SK-N-SH (cell line): ENCODE measurements around the gene MIA. TPM values are rescaled to one million over a fixed set of nuclear protein-coding genes. Genes with fewer than 3 reads are reported as not detected.
"Not testable (repeated sequence)": the region's sequence is repeated elsewhere in the genome, so short reads cannot be mapped to it uniquely, and the experiment has no call there.

Experiments used
- CTCF ChIA-PET: fragments of 300-600, 350-600 bp; formaldehyde crosslinking; extraction: SDS; loops from one replicate; lab custom pipeline; 2021; lab: Yijun Ruan, JAX
- POLR2A ChIA-PET: fragments of 350-600 bp; sonication (Branson Sonifier 250); formaldehyde crosslinking; extraction: SDS; loops from one replicate; lab custom pipeline; 2020; ENCODE audit warnings: antibody characterized with exemption, inconsistent platforms; lab: Yijun Ruan, JAX
- DNase-seq: peaks from one replicate; pipeline ENCODE4 v3.0.0; 2012
- H2AFZ ChIP-seq: fragments of 200-600 bp; sonication (generic); 2 replicates; pipeline ENCODE4 v1.8.1; 2016; ENCODE audit warnings: antibody characterized with exemption, mild to moderate bottlenecking, low read depth
- H3F3A ChIP-seq: fragments of 200-600 bp; sonication (generic); replicated peaks from 2 replicates; pipeline ENCODE3; 2016; ENCODE audit warnings: antibody characterized with exemption, mild to moderate bottlenecking; ENCODE audit not compliant: insufficient read depth
- H3K27ac ChIP-seq, 2 experiments: fragments of 200-500 bp in 1 of 2; fragments of 200-600 bp in 1 of 2; sonication (Bioruptor generic) in 1 of 2; sonication (generic), shearing (Covaris generic) in 1 of 2; 2 replicates each; pipeline versions ENCODE4 v1.5.1 to v1.6.1; 2014 to 2016; ENCODE audit warnings: low read depth in 2 of 2, inconsistent platforms in 1 of 2, low read length in 1 of 2, mild to moderate bottlenecking in 1 of 2, mixed read lengths in 1 of 2
- H3K27me3 ChIP-seq: fragments of 200-600 bp; sonication (generic), shearing (Covaris generic); 2 replicates; pipeline ENCODE4 v1.6.1; 2016; ENCODE audit warnings: mixed run types; ENCODE audit not compliant: insufficient read depth
- H3K36me3 ChIP-seq, 2 experiments: fragments of 200-500 bp in 1 of 2; fragments of 200-600 bp in 1 of 2; sonication (Bioruptor generic) in 1 of 2; sonication (generic) in 1 of 2; replicated peaks in 1 of 2; 2 replicates each; pipeline versions ENCODE3 to v1.5.1; 2014 to 2016; ENCODE audit warnings: low read length in 1 of 2, mild to moderate bottlenecking in 1 of 2; ENCODE audit not compliant: insufficient read depth in 2 of 2, control insufficient read depth in 1 of 2
- H3K4me1 ChIP-seq, 2 experiments: fragments of 200-500 bp in 1 of 2; fragments of 200-600 bp in 1 of 2; sonication (Bioruptor generic) in 1 of 2; sonication (generic), shearing (Covaris generic) in 1 of 2; 2 replicates each; pipeline versions ENCODE4 v1.5.1 to v1.6.1; 2014 to 2016; ENCODE audit warnings: low read depth in 1 of 2, low read length in 1 of 2, mixed run types in 1 of 2; ENCODE audit not compliant: insufficient read depth in 2 of 2, control insufficient read depth in 1 of 2
- H3K4me2 ChIP-seq: fragments of 200-600 bp; sonication (generic), shearing (Covaris generic); 2 replicates; pipeline ENCODE4 v1.6.1; 2017; ENCODE audit warnings: mixed run types
- H3K4me3 ChIP-seq, 2 experiments: fragments of 200-500 bp in 1 of 2; fragments of 200-600 bp in 1 of 2; sonication (Bioruptor generic) in 1 of 2; sonication (generic), shearing (Covaris generic) in 1 of 2; 2 replicates each; pipeline versions ENCODE4 v1.5.1 to v1.8.1; 2014 to 2016; ENCODE audit warnings: low read depth in 2 of 2, inconsistent platforms in 1 of 2, low read length in 1 of 2, mild to moderate bottlenecking in 1 of 2, mixed read lengths in 1 of 2, moderate library complexity in 1 of 2
- H3K79me2 ChIP-seq: fragments of 200-600 bp; sonication (generic); 2 replicates; pipeline ENCODE4 v1.8.1; 2017; ENCODE audit warnings: mild to moderate bottlenecking; ENCODE audit not compliant: insufficient read depth
- H3K9ac ChIP-seq: fragments of 200-600 bp; sonication (generic); 2 replicates; pipeline ENCODE4 v1.6.1; 2017; ENCODE audit warnings: mixed run types
- H3K9me2 ChIP-seq: fragments of 200-600 bp; sonication (generic); 2 replicates; pipeline ENCODE4 v1.6.1; 2017; ENCODE audit warnings: mixed run types
- H3K9me3 ChIP-seq: fragments of 200-600 bp; sonication (generic); 2 replicates; pipeline ENCODE4 v1.6.1; 2017; ENCODE audit warnings: mixed run types, mild to moderate bottlenecking, moderate library complexity
- H4K20me1 ChIP-seq: fragments of 200-600 bp; sonication (generic); 2 replicates; pipeline ENCODE4 v1.6.1; 2017; ENCODE audit warnings: mild to moderate bottlenecking, mixed run types; ENCODE audit not compliant: insufficient read depth
- FOXM1 ChIP-seq: IDR thresholded peaks from 2 replicates; pipeline ENCODE4 v1.4.0; 2012; ENCODE audit warnings: low read depth, mild to moderate bottlenecking
- NRF1 ChIP-seq: IDR thresholded peaks from 2 replicates; pipeline ENCODE4 v1.6.1; 2012; ENCODE audit warnings: low read depth, mild to moderate bottlenecking, low read length
- POLR2AphosphoS5 ChIP-seq: IDR thresholded peaks from 2 replicates; pipeline ENCODE4 v1.6.1; 2012; ENCODE audit warnings: low read depth, low read length
- RAD21 ChIP-seq: IDR thresholded peaks from 2 replicates; pipeline ENCODE4 v1.6.1; 2012; ENCODE audit warnings: mild to moderate bottlenecking, low read length
- SMC3 ChIP-seq: IDR thresholded peaks from 2 replicates; pipeline ENCODE4 v1.6.1; 2012; ENCODE audit warnings: low read depth, low read length, improper control_type of control experiment
- WGBS: methylation state at CpG from one replicate; pipeline ENCODE4 v1.1.6; 2017; ENCODE audit warnings: low lambda C conversion rate; 5-methylcytosine and 5-hydroxymethylcytosine counted together
- polyA plus RNA-seq, 3 experiments: library from polyadenylated mRNA; depleted of rRNA; stranded (reverse); fragments of >200 nt; gene quantifications; 2 replicates each; pipeline ENCODE4 v1.2.3, GENCODE V29; 2012
- TF ChIP-seq, protein P1 (sequence below): IDR thresholded peaks from 2 replicates; pipeline ENCODE4 v1.4.0; 2012; ENCODE audit warnings: low read depth

Gene MIA
- polyA plus RNA-seq, 1 of the 3 experiments (the other 2 are of a cell fraction), result not detected

DNA sequence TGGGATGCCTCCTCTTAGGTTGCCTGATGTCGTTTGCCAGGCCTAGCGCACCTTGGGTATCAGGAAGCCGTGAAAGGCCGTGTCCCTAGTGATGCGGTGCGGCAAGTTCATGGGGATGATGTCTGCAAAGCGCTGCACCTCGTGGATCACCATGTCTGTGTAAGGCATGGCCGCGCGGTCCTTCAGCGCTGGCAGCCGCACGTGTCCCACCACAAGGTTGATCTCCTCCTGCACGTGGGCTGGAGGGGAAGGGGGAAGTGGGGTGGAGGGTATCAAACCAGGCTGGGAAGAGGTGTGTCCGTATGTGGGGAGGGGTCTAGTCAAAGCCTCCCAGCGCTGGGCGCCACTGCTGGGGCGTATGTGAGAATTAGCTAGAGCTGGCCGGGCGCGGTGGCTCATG, 46.8 kb downstream of the MIA start:
- no peaks in the 10 kb centered on the region for H3K9me3 ChIP-seq
- TF ChIP-seq RAD21 (no peak), POLR2AphosphoS5 (no peak), FOXM1 (no peak), NRF1 (no peak), SMC3 (no peak)
- TF ChIP-seq, protein P1, sequence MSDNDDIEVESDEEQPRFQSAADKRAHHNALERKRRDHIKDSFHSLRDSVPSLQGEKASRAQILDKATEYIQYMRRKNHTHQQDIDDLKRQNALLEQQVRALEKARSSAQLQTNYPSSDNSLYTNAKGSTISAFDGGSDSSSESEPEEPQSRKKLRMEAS, result no peak
- no peak for DNase-seq

DNA sequence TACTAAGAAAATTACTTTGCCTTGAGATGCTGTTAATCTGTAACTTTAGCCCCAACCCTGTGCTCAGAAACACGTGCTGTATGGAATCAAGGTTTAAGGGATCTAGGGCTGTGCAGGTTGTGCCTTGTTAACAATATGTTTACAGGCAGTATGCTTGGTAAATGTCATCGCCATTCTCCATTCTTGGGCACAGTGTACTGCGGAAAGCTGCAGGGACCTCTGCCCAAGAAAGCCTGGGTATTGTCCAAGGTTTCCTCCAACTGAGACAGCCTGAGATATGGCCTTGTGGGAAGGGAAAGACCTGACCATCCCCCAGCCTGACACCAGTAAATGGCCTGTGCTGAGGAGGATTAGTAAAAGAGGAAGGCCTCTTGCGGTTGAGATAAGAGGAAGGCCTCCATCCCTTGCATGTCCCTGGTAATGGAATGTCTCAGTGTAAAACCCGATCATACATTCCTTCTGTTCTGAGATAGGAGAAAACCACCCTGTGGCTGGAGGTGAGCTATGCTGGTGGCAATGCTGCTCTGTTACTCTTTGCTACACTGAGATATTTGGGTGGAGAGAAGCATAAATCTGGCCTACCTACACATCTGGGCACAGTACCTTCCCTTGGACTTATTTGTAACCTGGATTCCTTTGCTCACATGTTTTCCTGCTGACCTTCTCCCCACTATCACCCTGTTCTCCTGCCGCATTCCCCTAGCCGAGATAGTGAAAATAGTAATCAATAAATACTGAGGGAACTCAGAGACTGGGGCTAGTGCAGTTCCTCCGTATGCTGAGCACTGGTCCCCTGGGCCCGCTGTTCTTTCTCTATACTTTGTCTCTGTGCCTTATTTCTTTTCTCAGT, 47.6 kb downstream of the MIA start:
- H3K9me3 ChIP-seq, H3K4me2 ChIP-seq, DNase-seq, H3K27me3 ChIP-seq, H4K20me1 ChIP-seq, H3F3A ChIP-seq, H3K4me1 ChIP-seq, H2AFZ ChIP-seq, H3K4me3 ChIP-seq, H3K27ac ChIP-seq, POLR2A ChIA-PET, H3K79me2 ChIP-seq, H3K9me2 ChIP-seq, H3K9ac ChIP-seq: not testable (repeated sequence)
- 93% methylated on average over 9 of the region's 9 CpGs for WGBS
- peaks cover 3 to 12% of the 10 kb centered on the region in 2 experiments for H3K36me3 ChIP-seq
- CTCF ChIA-PET, result interaction anchor here (2.5 kb wide), 1 partner anchor 160 kb away, joined by 8 read pairs; no protein-coding TSS in a partner anchor

More for the DNA sequence above, 46.8 kb downstream of the MIA start:
- H3K4me2 ChIP-seq, result no peak overlapping the region
- WGBS, result 94% methylated on average over 21 of the region's 22 CpGs
- POLR2A ChIA-PET, result no interaction called here
- H4K20me1 ChIP-seq, result no peaks in the 10 kb centered on the region
- no peaks in the 10 kb centered on the region for H3K9me2 ChIP-seq
- peaks cover 3% of the 10 kb centered on the region in 2 experiments; a peak in 2 of 4 replicates for H3K4me1 ChIP-seq
- H3K9ac ChIP-seq, result no peak overlapping the region
- no peaks in the 10 kb centered on the region for H3K27me3 ChIP-seq
- H3K36me3 ChIP-seq, result peaks cover 2 to 7% of the 10 kb centered on the region in 2 experiments
- peaks cover 4% of the 10 kb centered on the region for H3F3A ChIP-seq
- H3K79me2 ChIP-seq, result no peaks in the 10 kb centered on the region
- H3K27ac ChIP-seq, result no peak overlapping the region
- no peak overlapping the region for H3K4me3 ChIP-seq
- H2AFZ ChIP-seq, result no peak overlapping the region
- CTCF ChIA-PET, result interaction anchor here (2.5 kb wide), 1 partner anchor 159 kb away, joined by 8 read pairs; no protein-coding TSS in a partner anchor

DNA sequence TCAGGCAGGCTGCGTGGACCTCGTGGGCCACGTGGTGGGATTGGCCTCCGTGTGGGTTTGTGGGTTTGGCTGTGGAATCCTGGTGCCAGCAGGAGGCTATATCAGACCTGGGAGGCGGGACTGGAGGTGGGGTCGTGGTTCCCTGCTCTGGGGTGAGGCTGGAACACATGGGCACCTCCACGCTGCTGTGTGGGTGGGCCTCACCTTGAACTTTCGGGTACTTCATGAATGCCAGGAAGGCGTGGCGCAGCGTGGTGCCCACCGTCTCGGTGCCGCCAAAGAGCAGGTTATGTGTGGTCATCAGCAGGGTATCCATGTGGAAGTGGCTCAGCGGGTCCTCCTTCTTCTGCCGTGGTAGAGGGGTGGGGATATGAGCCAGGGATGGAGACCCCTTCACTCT, 49.6 kb downstream of the MIA start:
- H3K4me1 ChIP-seq, H3K4me2 ChIP-seq, H2AFZ ChIP-seq, H3K9ac ChIP-seq, H3K79me2 ChIP-seq, H3K27me3 ChIP-seq, H3K27ac ChIP-seq, H3F3A ChIP-seq, H3K4me3 ChIP-seq, H3K9me2 ChIP-seq, POLR2A ChIA-PET, H3K9me3 ChIP-seq, H4K20me1 ChIP-seq, DNase-seq: not testable (repeated sequence)
- peaks cover 3 to 16% of the 10 kb centered on the region in 2 experiments for H3K36me3 ChIP-seq
- CTCF ChIA-PET, result interaction anchor here (1.4 to 2.5 kb wide), 2 partner anchors 10 to 162 kb away, joined by 3 to 8 read pairs; no protein-coding TSS in a partner anchor
- WGBS, result 95% methylated on average over 15 of the region's 16 CpGs

DNA sequence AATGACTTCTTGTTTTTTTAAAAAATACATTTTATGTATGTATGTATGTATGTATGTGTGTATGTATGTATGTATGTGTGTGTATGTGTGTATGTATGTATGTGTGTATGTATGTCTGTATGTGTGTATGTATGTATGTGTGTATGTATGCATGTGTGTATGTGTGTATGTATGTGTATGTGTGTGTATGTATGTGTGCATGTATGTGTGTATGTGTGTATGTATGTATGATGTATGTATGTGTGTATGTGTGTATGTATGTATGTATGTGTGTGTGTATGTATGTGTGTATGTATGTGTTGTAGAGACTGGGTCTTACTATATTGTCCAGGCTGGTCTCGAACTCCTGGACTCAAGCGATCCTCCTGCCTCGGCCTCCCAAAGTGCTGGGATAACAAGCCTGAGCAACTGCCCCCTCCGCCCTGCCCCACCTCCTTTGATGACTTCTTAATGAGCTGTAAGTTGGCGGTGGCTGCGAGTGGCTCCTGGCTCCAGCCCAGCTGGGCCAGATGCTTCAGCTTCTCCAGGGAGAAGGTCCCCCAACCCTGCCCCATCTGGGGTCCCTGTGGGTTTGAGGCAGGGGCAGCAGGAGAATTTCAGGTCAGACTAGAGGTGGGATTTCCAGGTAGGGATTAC, 50.3 kb downstream of the MIA start:
- no CpG with 5 or more reads among the region's 6 CpGs for WGBS
- H4K20me1 ChIP-seq, result not testable (repeated sequence)

DNA sequence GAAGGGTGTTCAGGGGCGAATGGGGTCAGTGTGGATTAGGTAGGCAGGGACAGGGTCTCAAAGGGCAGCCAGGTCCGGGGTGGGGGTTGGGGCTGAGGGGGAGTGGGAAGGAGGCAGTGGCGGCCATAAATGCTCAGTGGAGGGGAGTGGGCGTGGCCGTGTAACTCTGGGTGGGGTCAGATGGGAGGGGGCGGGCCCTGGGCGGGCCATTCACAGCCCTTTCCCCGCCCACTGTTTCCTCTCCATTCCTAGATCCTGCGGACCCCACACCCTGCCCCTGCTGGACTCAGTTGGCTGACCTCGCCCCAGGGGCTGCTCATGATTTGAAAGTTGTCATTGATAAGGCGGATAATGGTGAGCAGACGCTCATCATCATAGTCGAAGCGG, 51.0 kb downstream of the MIA start:
- DNase-seq, H2AFZ ChIP-seq, H3K9me2 ChIP-seq, H3K9me3 ChIP-seq, H3K27me3 ChIP-seq, H3K79me2 ChIP-seq, H3F3A ChIP-seq, H3K27ac ChIP-seq, H3K4me3 ChIP-seq, POLR2A ChIA-PET, H3K4me2 ChIP-seq, H3K9ac ChIP-seq, H3K4me1 ChIP-seq, CTCF ChIA-PET, H4K20me1 ChIP-seq: not testable (repeated sequence)
- peaks cover 3 to 24% of the 10 kb centered on the region in 2 experiments for H3K36me3 ChIP-seq
- WGBS, result 84% methylated on average over 11 of the region's 14 CpGs

More for the DNA sequence above, 50.3 kb downstream of the MIA start:
- H3K27me3 ChIP-seq, H3K9me3 ChIP-seq, H3F3A ChIP-seq, H3K9me2 ChIP-seq, DNase-seq, H3K4me2 ChIP-seq, H3K9ac ChIP-seq, POLR2A ChIA-PET, H3K4me1 ChIP-seq, H3K79me2 ChIP-seq, H3K4me3 ChIP-seq, H2AFZ ChIP-seq, H3K27ac ChIP-seq: not testable (repeated sequence)
- H3K36me3 ChIP-seq, result peaks cover 3 to 22% of the 10 kb centered on the region in 2 experiments
- CTCF ChIA-PET, result interaction anchor here (1.4 kb wide), 1 partner anchor 9 kb away, joined by 3 read pairs; no protein-coding TSS in a partner anchor
